ENCODE results near the gene NAALADL1. TPM values are rescaled to one million over a fixed set of nuclear protein-coding genes. Genes with fewer than 3 reads are reported as not detected.

Gene NAALADL1
- total RNA-seq, 4 donors from 2014 or later, result 2.9 to 26.3 (median 16.4) TPM

DNA sequence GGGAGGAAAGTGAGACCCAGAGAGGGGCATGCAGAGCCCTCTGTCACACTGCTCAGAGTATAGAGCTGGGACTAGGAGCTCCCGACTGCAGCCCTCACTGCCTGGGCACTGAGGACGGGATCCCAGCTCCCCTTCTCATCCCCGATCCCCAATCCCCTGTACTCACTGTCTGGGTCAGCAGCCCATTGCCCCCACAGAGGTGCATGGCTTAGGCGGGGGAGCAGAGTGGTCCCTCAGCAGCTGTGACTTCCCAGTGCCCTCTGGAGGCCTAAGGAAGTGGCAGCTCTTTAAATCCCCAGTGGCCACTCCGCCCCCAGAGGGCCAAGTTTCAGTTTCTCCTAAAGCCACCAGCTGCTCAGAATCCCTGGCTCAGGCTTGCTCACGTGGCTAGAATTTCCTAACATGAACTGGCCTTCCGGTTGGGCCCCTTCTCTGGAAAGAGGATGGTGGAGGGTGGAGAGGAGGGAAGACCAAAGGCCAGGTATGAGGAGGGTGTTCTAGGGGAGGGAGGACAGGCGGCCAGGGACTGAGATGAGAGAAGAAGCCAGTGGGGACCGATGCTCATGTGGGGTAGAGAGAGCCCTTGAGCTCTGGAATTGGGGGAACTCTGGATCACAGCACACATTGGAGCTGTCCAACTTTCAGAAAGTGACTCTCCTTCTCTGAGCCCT, 61.5 kb downstream of the NAALADL1 start, which contains the start of gene BATF2:
TSS of gene BATF2 (minus strand) at position 262 of the 671 bp plus-strand sequence. CDS start at position 205, 57 bp downstream.
- TF ChIP-seq, protein P1, sequence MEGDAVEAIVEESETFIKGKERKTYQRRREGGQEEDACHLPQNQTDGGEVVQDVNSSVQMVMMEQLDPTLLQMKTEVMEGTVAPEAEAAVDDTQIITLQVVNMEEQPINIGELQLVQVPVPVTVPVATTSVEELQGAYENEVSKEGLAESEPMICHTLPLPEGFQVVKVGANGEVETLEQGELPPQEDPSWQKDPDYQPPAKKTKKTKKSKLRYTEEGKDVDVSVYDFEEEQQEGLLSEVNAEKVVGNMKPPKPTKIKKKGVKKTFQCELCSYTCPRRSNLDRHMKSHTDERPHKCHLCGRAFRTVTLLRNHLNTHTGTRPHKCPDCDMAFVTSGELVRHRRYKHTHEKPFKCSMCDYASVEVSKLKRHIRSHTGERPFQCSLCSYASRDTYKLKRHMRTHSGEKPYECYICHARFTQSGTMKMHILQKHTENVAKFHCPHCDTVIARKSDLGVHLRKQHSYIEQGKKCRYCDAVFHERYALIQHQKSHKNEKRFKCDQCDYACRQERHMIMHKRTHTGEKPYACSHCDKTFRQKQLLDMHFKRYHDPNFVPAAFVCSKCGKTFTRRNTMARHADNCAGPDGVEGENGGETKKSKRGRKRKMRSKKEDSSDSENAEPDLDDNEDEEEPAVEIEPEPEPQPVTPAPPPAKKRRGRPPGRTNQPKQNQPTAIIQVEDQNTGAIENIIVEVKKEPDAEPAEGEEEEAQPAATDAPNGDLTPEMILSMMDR (IDR thresholded peaks at IDR 0.05; ENCODE audit: low read depth), result no peak

DNA sequence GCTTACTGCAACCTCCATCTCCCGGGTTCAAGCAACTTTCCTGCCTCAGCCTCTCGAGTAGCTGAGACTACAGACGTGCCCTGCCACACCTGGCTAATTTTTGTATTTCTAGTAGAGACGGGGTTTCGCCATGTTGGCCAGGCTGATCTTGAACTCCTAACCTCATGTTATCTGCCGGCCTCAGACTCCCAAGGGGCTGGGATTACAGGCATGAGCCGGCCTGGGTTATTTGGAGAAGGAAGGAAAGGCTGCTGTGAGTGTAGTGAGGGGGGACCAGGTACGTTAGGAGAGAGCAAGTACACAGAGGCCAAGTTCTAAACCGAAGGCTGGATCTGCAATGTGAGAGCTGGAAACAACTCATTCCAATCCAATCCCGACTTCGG, 62.0 kb downstream of the NAALADL1 start:
- TF ChIP-seq, protein P1 (IDR thresholded peaks at IDR 0.05; ENCODE audit: low read depth), result no peak

Small RNA genes within 50 kb of the gene (small RNA-seq; reads per million reads assigned to genes)
- 0.36 reads per million for gene MIR6879
- gene SNX15, result not detected

Other genes with a start within 250 kb of the NAALADL1 start
- 10 to 100 TPM in 3 of 4 donors, 1 to 10 TPM in 1; 8.6 to 15.8 (median 13.4) TPM for gene MEN1, start 248.0 kb downstream of the NAALADL1 start, total RNA-seq
- gene CDC42BPG, start 213.9 kb downstream of the NAALADL1 start, total RNA-seq, result under 1 TPM in 3 of 4 donors, not detected in 1; 0.17 to 0.38 (median 0.22) TPM
- 100 to 1,000 TPM in 1 of 4 donors, 10 to 100 TPM in 3; 37.2 to 108 (median 46.4) TPM for gene EHD1, start 179.9 kb downstream of the NAALADL1 start, total RNA-seq
- 10 to 100 TPM; 12.4 to 47.7 (median 22.2) TPM for gene ATG2A, start 141.3 kb downstream of the NAALADL1 start, total RNA-seq
- gene PPP2R5B, start 133.9 kb downstream of the NAALADL1 start, total RNA-seq, result 10 to 100 TPM in 2 of 4 donors, 1 to 10 TPM in 2; 8.8 to 19.8 (median 14.3) TPM
- gene GPHA2, start 122.7 kb downstream of the NAALADL1 start, total RNA-seq, result not detected
- gene MAJIN, start 86.4 kb downstream of the NAALADL1 start, total RNA-seq, result not detected
- 1 to 10 TPM in 2 of 4 donors, under 1 TPM in 1, not detected in 1; 0.68 to 1.9 (median 1.3) TPM for gene BATF2, start 61.6 kb downstream of the NAALADL1 start, total RNA-seq
- gene ARL2, start 44.4 kb downstream of the NAALADL1 start, total RNA-seq, result 100 to 1,000 TPM in 2 of 4 donors, 10 to 100 TPM in 2; 90.8 to 165 (median 131) TPM
- 10 to 100 TPM; 16.0 to 39.2 (median 20.5) TPM for gene SNX15, start 31.1 kb downstream of the NAALADL1 start, total RNA-seq
- 10 to 100 TPM in 1 of 4 donors, 1 to 10 TPM in 3; 4.0 to 22.0 (median 7.0) TPM for gene SAC3D1, start 17.3 kb downstream of the NAALADL1 start, total RNA-seq
- 1 to 10 TPM in 1 of 4 donors, under 1 TPM in 1, not detected in 2; 0.66 to 1.9 TPM for gene CDCA5, start 25.5 kb upstream of the NAALADL1 start, total RNA-seq
- 10 to 100 TPM; 24.8 to 47.8 (median 36.6) TPM for gene ZFPL1, start 25.7 kb upstream of the NAALADL1 start, total RNA-seq
- gene VPS51, start 37.7 kb upstream of the NAALADL1 start, total RNA-seq, result 100 to 1,000 TPM in 3 of 4 donors, 10 to 100 TPM in 1; 84.8 to 300 (median 174) TPM
- gene TM7SF2, start 53.3 kb upstream of the NAALADL1 start, total RNA-seq, result 100 to 1,000 TPM in 3 of 4 donors, 10 to 100 TPM in 1; 95.1 to 339 (median 209) TPM
- gene ZNHIT2, start 59.1 kb upstream of the NAALADL1 start, total RNA-seq, result 10 to 100 TPM in 1 of 4 donors, 1 to 10 TPM in 3; 4.4 to 12.6 (median 8.2) TPM
- gene FAU, start 63.6 kb upstream of the NAALADL1 start, total RNA-seq, result 1,000 to 10,000 TPM in 1 of 4 donors, 100 to 1,000 TPM in 3; 793 to 1,064 (median 875) TPM
- 10 to 100 TPM; 34.1 to 60.8 (median 48.7) TPM for gene MRPL49, start 63.8 kb upstream of the NAALADL1 start, total RNA-seq
- gene SYVN1, start 76.0 kb upstream of the NAALADL1 start, total RNA-seq, result 10 to 100 TPM; 29.3 to 61.0 (median 46.0) TPM
- not detected for gene SPDYC, start 111.7 kb upstream of the NAALADL1 start, total RNA-seq
- 100 to 1,000 TPM in 2 of 4 donors, 10 to 100 TPM in 2; 86.4 to 112 (median 95.7) TPM for gene CAPN1, start 123.4 kb upstream of the NAALADL1 start, total RNA-seq
- 1 to 10 TPM; 2.6 to 6.2 (median 4.9) TPM for gene POLA2, start 203.4 kb upstream of the NAALADL1 start, total RNA-seq